OCI-LY3 (cell line): ENCODE measurements around the gene MAGI1.

Experiments
- EZH2phosphoT487 ChIP-seq: fragments of 200-600 bp; shearing (Covaris generic); IDR thresholded peaks from 2 replicates; pipeline ENCODE4 v1.6.1; 2018; ENCODE audit warnings: antibody characterized with exemption, mixed run types, low read depth
- TF ChIP-seq, protein P1 (sequence below): fragments of 200-600, 300-600 bp; sonication (generic); IDR thresholded peaks from 2 replicates; pipeline ENCODE4 v1.5.1; 2014; ENCODE audit warnings: antibody characterized with exemption, low read length, low read depth

DNA sequence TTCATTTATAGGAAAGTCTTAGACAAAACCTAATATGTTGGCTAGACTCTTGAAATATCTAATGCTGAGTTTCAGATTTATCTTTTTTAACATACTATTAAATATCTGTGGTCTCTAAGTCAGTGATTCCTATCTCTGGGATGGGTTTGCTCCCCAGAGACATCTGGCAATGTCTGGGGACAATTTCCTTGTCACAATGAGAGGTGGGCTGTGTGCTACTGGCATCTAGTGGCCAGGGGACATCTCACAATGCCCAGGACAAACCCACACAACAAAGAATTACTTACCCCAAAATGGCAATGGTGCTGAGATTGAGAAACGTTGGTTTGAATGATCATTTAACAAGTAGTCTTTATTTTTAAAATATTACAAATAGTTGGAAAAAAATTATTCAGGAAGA is 602.1 kb downstream of the MAGI1 start:
- TF ChIP-seq, protein P1, sequence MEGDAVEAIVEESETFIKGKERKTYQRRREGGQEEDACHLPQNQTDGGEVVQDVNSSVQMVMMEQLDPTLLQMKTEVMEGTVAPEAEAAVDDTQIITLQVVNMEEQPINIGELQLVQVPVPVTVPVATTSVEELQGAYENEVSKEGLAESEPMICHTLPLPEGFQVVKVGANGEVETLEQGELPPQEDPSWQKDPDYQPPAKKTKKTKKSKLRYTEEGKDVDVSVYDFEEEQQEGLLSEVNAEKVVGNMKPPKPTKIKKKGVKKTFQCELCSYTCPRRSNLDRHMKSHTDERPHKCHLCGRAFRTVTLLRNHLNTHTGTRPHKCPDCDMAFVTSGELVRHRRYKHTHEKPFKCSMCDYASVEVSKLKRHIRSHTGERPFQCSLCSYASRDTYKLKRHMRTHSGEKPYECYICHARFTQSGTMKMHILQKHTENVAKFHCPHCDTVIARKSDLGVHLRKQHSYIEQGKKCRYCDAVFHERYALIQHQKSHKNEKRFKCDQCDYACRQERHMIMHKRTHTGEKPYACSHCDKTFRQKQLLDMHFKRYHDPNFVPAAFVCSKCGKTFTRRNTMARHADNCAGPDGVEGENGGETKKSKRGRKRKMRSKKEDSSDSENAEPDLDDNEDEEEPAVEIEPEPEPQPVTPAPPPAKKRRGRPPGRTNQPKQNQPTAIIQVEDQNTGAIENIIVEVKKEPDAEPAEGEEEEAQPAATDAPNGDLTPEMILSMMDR = peak; percentile 87
- TF ChIP-seq EZH2phosphoT487 = no peak
